Spleen (tissue), 11 donors: ENCODE results near the gene DDX46. TPM values are rescaled to one million over a fixed set of nuclear protein-coding genes. Genes with fewer than 3 reads are reported as not detected.

Source experiments
- polyA plus RNA-seq, 3 donors: library from polyadenylated mRNA; stranded (reverse); fragments of 200-250 nt; gene quantifications; one replicate each; pipeline ENCODE4 v1.2.1, GENCODE V29; 2013
- small RNA-seq, 4 donors: library from RNA; depleted of rRNA; stranded (forward); fragments of <200 nt; gene quantifications; one replicate each; pipeline ENCODE3, GENCODE V24; 2016
- total RNA-seq, 7 donors: library from RNA; depleted of rRNA in 3 of 7; stranded (reverse); fragments of >200 nt in 3 of 7; fragmentation: NEBNext Ultra II Directional in 4 of 7; extraction: Animal tissue kit (Norgen Biotek cat#: 25700) in 4 of 7; gene quantifications; one replicate each; pipeline versions ENCODE4 v1.1.0 to v1.2.1, GENCODE V29; 2016 to 2021
- donor health status: healthy with polysubstance abuse.
- donor health status: DM: no; HTN: no; CAD: no; lungs with moderate emphysema.
- donor health status: DM: no; HTN: no; CAD: no.
- donor health status: Bipolar disorder and iron deficiency.
- donor health status: healthy.
- donor health status: DM: no; HTN: no; CAD: no.
- donor health status: DM: yes; HTN: yes; CAD: no.

DDX46 gene
- total and polyA plus RNA-seq, 10 donors = 10.7 to 74.2 (median 53.9) TPM

Small RNA genes within 50 kb of the gene (small RNA-seq; reads per million reads assigned to genes)
- 0 reads per million in 4 donors for gene RNU6-757P

Other genes starting within 250 kb of the DDX46 start
- gene JADE2, start 233.1 kb upstream of the DDX46 start, total RNA-seq = 100 to 1,000 TPM in 3 of 7 donors, 10 to 100 TPM in 4; 85.9 to 131 (median 95.9) TPM
- 10 to 100 TPM; 12.3 to 30.8 (median 14.8) TPM for gene JADE2, start 233.1 kb upstream of the DDX46 start, polyA plus RNA-seq
- gene SAR1B, start 126.0 kb upstream of the DDX46 start, total RNA-seq = 10 to 100 TPM; 40.2 to 68.6 (median 52.0) TPM
- 10 to 100 TPM in 2 of 3 donors, 1 to 10 TPM in 1; 7.8 to 14.5 (median 11.5) TPM for gene SAR1B, start 126.0 kb upstream of the DDX46 start, polyA plus RNA-seq
- gene SEC24A, start 110.0 kb upstream of the DDX46 start, total RNA-seq = 10 to 100 TPM; 20.7 to 36.3 (median 26.2) TPM
- 1 to 10 TPM; 2.3 to 4.3 (median 2.9) TPM for gene SEC24A, start 110.0 kb upstream of the DDX46 start, polyA plus RNA-seq
- 10 to 100 TPM; 16.3 to 30.5 (median 22.0) TPM for gene CAMLG, start 20.2 kb upstream of the DDX46 start, total RNA-seq
- gene CAMLG, start 20.2 kb upstream of the DDX46 start, polyA plus RNA-seq = 10 to 100 TPM; 36.1 to 55.7 (median 48.5) TPM
- gene C5orf24, start 87.2 kb downstream of the DDX46 start, total RNA-seq = 10 to 100 TPM; 27.3 to 48.1 (median 39.1) TPM
- gene C5orf24, start 87.2 kb downstream of the DDX46 start, polyA plus RNA-seq = 10 to 100 TPM; 12.3 to 15.6 (median 15.3) TPM
- 100 to 1,000 TPM in 1 of 7 donors, 10 to 100 TPM in 6; 45.9 to 109 (median 63.4) TPM for gene TXNDC15, start 115.6 kb downstream of the DDX46 start, total RNA-seq
- gene TXNDC15, start 115.6 kb downstream of the DDX46 start, polyA plus RNA-seq = 10 to 100 TPM; 37.4 to 60.8 (median 39.8) TPM
- gene PCBD2, start 146.4 kb downstream of the DDX46 start, total RNA-seq = 10 to 100 TPM in 5 of 7 donors, 1 to 10 TPM in 2; 8.1 to 15.8 (median 10.2) TPM
- gene PCBD2, start 146.4 kb downstream of the DDX46 start, polyA plus RNA-seq = 1 to 10 TPM; 2.8 to 5.9 (median 4.3) TPM
- gene CATSPER3, start 209.1 kb downstream of the DDX46 start, total RNA-seq = under 1 TPM in 4 of 7 donors, not detected in 3; 0.40 to 0.89 (median 0.65) TPM
- under 1 TPM; 0.35 to 0.44 (median 0.39) TPM for gene CATSPER3, start 209.1 kb downstream of the DDX46 start, polyA plus RNA-seq